SK-N-MC (cell line): ENCODE measurements around the gene CARD6.

Source experiments
- EZH2 ChIP-seq: fragments of 200-600 bp; sonication (generic); IDR thresholded peaks from one replicate; pipeline ENCODE4 v1.6.1; 2017; ENCODE audit warnings: antibody characterized with exemption
- FOXP2 ChIP-seq: optimal IDR thresholded peaks from 2 replicates; pipeline ENCODE3; 2011; ENCODE audit warnings: mild to moderate bottlenecking, moderate library complexity; ENCODE audit not compliant: insufficient read depth; ENCODE audit errors: extremely low read length, control extremely low read depth
- POLR2AphosphoS5 ChIP-seq: IDR thresholded peaks from 2 replicates; pipeline ENCODE4 v1.6.1; 2012; ENCODE audit warnings: mild to moderate bottlenecking, low read depth, low read length, borderline replicate concordance

DNA sequence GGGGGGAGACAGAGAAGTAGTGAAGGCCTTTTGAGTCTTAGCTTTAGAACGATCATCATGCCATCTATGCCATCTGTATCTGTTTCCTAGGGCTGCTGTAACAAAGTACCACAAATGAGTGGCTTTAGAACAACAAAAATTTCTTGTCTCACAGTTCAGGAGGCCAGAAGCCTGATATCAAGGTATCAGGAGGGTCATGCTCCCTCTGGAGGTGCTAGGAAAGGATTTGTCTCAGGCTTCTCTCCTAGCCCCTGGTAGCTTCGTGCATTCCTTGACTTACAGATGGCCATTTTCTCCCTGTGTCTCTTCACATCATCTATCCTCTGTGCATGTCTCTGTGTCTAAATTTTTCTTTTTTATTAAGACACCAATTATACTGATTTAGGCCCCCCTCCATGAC is 5.2 kb downstream of the CARD6 start:
- TF ChIP-seq EZH2 = no peak
- no peak for TF ChIP-seq POLR2AphosphoS5
- TF ChIP-seq FOXP2 = no peak
